HG03520 (cell line): Measurements from ENCODE around the gene HSPBP1.

Source experiments
- ATAC-seq: cut with Tn5 transposase; IDR thresholded peaks from one replicate; pipeline ENCODE4 v1.9.1; 2021; ENCODE audit warnings: mild to moderate bottlenecking, moderate library complexity; ENCODE audit not compliant: unreplicated experiment

HSPBP1 gene

GRCh38 chr19:55276720-55277430 is 3.0 kb downstream of the HSPBP1 start:
- ATAC-seq: no peak

DNA sequence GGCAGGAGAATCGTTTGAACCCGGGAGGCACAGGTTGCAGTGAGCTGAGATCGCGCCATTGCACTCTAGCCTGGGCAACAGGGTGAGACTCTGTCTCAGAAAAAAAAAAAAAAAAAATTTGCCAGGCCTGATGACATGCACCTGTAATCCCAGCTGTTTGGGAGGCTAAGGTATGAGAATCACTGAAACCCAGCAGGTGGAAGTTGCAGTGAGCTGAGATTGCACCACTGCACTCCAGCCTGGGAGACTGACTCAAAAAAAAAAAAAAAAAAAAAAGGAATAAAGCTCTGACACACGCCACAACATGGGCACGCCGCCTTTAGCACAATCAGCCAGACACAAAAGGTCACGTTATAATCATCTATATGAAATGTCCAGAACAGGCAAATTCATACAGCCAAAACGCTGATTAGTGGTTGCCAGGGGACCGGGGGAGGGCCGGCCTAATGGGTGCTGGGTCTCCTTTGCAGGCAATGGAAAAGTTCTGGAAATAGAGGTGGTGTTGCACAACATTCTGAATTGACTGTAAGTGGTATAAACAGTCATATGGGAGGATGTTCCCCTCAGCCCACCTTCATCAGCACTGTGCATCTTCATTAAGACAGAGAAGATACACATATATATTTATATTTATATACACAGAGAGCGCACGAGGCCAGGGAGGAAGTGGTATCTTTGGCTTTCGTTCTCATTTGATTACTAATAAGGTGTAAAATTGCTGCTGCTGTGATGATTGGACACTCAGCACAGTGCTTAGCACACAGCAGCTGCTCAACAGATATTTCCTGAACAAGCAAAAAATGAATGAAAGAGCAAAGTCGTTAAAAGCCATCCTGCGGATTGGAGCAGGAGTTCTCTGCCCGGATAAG is 3.8 kb downstream of the HSPBP1 start:
- ATAC-seq: peak; percentile 34

GRCh38 chr19:55273978-55274707 is 5.8 kb downstream of the HSPBP1 start:
- ATAC-seq: no peak

- no peak for ATAC-seq
Measured at GRCh38 chr19:55272142-55272541, 7.8 kb downstream of the HSPBP1 start.

DNA sequence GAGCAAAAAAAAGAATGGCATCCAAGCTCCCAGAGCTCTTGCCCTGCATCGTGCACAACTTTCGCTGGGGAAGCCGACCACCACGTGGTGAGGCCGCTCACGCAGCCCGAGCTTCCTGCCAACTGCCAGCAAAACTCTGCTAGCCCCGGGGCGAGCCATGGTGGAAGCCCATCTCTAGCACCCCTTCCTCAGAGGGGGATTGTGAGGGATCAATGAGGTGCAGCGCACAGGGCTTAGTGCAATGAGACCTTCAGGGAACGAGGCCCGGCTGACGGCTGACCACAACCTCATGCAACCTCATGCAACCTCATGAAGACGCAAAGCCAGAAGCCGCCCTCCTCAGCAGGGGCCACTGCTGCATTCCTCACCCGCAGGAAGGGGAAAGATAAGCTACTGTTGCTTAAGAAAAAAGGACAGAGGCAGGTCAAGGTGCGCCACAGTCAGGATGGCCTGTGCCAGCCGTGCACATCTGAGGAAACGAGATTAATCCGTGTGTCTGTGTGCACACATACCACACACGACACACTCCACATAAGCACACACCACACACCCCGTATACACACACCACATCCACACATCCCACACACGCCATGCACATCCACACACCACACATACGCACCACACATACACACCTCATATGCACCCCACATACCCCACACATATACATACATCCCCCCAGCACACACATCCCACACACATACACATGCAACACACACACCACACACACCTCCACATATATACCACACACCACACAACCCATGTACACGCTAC is 9.6 kb downstream of the HSPBP1 start:
- no peak for ATAC-seq

GRCh38 chr19:55269299-55269698 is 10.6 kb downstream of the HSPBP1 start:
- ATAC-seq: no peak

DNA sequence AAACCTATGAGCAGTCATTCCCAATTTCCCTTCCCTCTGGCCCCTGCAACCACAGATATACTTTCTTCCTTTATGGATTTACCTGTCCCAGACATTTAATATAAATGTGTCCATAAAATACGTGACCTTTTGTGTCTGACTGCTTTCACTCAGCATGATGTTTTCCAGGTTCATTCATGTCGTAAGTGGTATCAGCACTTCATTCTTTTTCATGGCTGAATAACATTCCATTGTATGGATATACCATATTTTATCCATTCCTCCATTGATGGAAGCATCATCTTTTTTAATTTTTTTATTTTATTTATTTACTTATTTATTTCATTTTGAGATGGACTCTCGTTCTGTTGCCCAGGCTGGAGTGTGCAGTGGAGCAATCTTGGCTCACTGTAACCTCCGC is 13.1 kb downstream of the HSPBP1 start:
- no peak for ATAC-seq

- no peak for ATAC-seq
Measured at GRCh38 chr19:55266404-55266803, 13.5 kb downstream of the HSPBP1 start.

DNA sequence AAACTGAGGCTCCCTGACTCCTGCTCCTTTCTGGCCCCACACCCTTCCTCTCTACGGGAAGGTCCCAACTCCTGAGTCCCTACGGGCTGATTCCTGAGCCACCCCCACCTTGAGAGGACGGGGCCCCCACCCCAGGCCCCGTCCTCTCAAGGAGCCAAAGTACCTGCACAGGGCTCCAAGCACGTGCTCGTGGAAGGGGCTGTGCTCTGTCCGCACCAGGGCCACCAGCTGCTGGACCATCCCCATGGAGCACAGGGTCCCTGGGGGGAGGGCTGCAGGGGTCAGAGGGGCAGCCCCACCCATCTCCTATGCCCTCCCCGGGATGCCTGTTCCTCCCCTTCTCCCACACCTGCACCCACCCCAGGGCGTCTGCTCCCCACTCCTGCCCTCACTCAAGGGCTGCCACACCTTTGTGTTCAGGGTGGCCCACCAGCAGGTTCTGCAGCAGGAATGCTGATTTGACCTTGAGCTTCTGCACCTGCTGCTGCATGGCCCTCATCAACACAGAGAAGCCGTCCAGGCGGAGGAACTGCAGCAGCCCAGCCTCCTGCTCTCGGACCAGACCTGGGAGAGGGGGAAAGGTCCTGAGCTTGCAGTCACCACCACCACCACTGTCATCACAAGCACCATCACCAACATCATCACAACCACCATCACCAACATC is 14.1 kb downstream of the HSPBP1 start:
- ATAC-seq: no peak

GRCh38 chr19:55265173-55265572 is 14.7 kb downstream of the HSPBP1 start:
- no peak for ATAC-seq

GRCh38 chr19:55264531-55264930 is 15.4 kb downstream of the HSPBP1 start:
- no peak for ATAC-seq

- ATAC-seq: no peak
Measured at GRCh38 chr19:55262359-55262758, 17.6 kb downstream of the HSPBP1 start.

DNA sequence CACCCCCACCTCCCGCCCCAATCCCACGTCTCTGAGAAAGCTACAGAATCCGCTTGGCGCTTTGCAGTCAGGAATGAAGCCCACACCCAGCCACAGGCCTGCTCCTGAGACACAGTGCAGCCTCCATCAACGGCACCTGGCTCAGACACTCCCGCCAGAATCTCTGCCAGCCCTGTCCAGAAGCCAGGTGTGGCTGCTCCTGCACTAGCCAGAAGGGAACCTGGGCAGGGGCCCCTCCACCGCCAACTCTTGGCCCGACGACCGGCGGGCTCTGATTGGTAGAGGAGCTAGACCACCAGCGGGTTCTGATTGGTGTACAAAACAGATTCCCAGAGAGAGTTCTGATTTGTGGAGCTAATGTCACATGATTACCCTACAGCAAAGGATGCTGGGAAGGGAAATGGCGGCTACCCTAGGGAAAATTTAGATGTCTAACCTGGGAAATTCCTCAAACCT is 18.2 kb downstream of the HSPBP1 start:
- ATAC-seq: no peak

GRCh38 chr19:55259540-55260210 is 20.2 kb downstream of the HSPBP1 start:
- no peak for ATAC-seq

GRCh38 chr19:55258828-55259539 is 20.9 kb downstream of the HSPBP1 start, which contains the start of gene PPP6R1:
TSS of gene PPP6R1 (minus strand) at chr19:55259017. CDS start at chr19:55247103, 11,914 bp downstream.
- ATAC-seq: peak; percentile 59

- peak; percentile 3 for ATAC-seq
Measured at GRCh38 chr19:55258476-55258827, 21.5 kb downstream of the HSPBP1 start.

- no peak for ATAC-seq
Measured at GRCh38 chr19:55257461-55258420, 22.2 kb downstream of the HSPBP1 start.
